Dermis blood vessel endothelial cell (primary cell): ENCODE results near the gene IRF9. TPM values are rescaled to one million over a fixed set of nuclear protein-coding genes. Genes with fewer than 3 reads are reported as not detected.
A peak's percentile ranks its signal among the peaks of the same experiment; 100 is the strongest.

Source experiments
- DNase-seq: peaks from one replicate; pipeline ENCODE4 v3.0.0; 2010
- total RNA-seq: library from RNA; depleted of rRNA; stranded (reverse); fragments of >200 nt; gene quantifications from 2 replicates; pipeline ENCODE4 v1.2.3, GENCODE V29; 2014

IRF9 gene
- total RNA-seq, 1 donor from 2014 or later = 55.5 TPM

- DNase-seq = no peak
Observed at GRCh38 chr14:24132061-24132685, 28.9 kb upstream of the IRF9 start.

DNA sequence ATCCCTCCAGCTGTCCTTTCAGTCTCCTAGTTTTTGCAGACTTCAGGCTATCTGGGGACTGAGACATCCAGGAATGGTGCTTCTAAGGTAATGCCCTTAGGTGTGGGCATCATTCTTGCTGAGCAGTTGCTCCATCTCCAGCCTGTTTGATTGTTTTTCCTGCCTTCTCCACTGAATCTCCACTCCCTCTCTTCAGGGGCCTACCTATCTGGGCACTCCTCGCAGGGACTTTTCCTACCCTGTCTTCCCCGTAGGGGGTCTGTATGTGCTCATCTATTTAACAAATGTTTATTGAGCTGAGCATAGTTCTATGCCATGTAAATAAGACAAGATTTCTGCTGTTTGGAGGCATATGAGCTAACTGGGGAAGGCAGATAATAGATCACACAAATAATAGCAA is 28.1 kb upstream of the IRF9 start:
- no peak for DNase-seq

DNA sequence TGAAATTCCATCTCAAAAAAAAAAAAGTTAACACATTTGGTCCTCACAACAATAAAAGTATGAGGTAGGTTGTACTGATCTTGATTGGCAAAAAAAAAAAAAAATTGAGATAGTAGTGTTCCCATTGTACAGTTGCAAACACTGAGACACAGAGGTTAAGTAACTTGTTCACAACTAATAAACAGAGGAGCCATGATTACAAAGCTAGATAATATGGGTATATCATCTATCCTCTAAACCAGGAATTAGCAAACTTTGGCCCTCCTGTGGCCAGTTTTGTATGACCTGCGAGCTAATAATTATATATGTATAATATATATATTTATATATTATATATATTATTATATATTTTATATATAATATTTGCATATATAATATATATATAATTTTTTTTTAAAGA is 27.3 kb upstream of the IRF9 start:
- DNase-seq = no peak

GRCh38 chr14:24135584-24135833 is 25.6 kb upstream of the IRF9 start:
- DNase-seq = no peak

DNA sequence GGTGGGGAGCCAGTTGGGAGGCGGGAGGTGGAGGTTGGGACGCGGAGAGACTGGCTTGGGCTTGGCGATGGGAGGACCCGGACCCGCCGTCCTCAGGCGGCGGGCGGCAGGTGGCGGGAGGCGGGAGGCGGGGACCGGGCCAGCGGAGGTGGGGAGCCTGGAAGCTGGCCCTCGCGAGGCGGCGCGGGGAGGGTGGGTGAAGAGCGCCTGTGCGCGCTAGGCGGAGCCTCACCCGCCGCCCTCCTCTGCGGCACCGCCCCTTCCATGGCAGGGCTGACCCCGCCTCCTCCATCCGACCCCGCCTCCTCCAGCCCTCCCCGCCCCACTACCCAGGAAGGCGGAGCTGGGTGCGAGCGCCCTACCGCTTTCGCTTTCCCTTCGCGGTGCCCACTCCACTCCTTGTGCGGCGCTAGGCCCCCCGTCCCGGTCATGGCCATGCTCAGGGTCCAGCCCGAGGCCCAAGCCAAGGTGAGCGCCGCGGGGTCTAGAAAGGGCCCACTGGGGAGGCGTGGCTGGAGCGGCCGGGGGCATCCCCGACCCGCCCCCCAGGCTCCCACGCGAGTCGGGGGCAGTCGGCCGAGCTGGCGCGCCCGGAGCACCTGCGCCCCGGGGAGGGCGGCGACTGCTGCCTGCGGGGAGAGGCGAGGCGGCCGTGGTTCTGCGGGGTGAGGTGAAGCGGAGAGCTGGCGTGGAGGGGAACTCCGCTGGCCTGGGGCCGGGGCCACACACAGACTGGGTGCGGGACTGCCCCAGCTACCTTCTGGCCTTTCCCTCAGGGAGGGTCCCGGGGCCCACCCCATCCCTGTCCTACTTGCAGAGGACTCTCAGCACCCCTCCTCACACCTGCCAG is 25.0 kb upstream of the IRF9 start, which contains the start of gene PSME1:
TSS of gene PSME1 (plus strand) at position 361 of the 850 bp plus-strand sequence. CDS start at position 430, 69 bp downstream.
- peak; percentile 92 for DNase-seq

GRCh38 chr14:24136684-24137528 is 24.2 kb upstream of the IRF9 start:
- no peak for DNase-seq

DNA sequence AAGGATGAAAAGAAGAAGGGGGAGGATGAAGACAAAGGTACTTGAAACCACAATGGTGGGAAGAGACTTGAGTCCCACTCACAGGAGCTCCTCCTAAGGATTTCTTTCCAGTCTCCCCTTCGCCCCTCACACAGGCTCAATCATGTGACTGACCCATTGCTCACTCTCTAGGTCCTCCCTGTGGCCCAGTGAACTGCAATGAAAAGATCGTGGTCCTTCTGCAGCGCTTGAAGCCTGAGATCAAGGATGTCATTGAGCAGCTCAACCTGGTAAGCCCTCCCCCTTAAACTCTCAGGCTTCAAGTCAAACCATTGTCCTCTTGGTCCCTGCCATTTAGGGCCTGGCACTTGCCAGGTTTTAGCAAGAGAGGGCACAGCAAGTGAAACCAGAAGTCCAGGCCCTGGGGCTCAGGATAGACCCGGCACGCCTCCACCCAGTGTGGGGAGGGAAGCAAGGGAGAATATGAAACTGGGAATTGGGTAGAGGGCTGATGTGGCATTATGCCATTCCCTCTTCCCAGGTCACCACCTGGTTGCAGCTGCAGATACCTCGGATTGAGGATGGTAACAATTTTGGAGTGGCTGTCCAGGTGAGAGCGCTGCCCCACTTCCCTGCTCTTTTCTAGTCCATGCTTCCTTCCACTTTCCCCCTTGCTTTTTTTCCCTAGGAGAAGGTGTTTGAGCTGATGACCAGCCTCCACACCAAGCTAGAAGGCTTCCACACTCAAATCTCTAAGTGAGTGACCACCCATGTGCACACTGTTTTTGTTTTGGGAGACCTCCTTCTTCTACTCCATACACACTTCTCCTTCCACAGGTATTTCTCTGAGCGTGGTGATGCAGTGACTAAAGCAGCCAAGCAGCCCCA is 23.3 kb upstream of the IRF9 start:
- no peak for DNase-seq

- DNase-seq = no peak
Observed at GRCh38 chr14:24138396-24139271, 22.4 kb upstream of the IRF9 start.

GRCh38 chr14:24139272-24139934 is 21.7 kb upstream of the IRF9 start:
- no peak for DNase-seq

- peak; percentile 100 for DNase-seq
Observed at GRCh38 chr14:24141097-24141880, 19.8 kb upstream of the IRF9 start, which contains the start of gene EMC9. TSS of gene EMC9 (minus strand) at chr14:24141591. CDS start at chr14:24141304, 287 bp downstream.

- DNase-seq = no peak
Observed at GRCh38 chr14:24143511-24143910, 17.6 kb upstream of the IRF9 start.

DNA sequence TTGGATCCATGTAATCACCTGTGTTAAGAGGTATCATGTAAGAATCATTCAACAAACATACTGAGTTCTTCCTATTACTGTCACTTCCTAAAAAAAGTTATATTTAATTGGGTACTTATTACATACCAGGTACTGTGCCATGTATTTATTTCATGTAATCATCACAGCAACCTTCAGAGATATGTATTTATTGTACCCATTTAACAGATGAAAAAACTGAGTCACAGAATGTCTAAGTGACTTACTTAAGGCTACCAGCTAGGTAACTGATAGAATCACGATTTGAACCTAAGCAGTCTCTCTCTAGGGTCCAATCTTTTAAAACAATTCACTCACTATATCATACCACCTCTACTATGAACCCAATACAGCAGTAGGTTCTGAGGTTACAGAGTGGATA is 16.6 kb upstream of the IRF9 start:
- DNase-seq = no peak

DNA sequence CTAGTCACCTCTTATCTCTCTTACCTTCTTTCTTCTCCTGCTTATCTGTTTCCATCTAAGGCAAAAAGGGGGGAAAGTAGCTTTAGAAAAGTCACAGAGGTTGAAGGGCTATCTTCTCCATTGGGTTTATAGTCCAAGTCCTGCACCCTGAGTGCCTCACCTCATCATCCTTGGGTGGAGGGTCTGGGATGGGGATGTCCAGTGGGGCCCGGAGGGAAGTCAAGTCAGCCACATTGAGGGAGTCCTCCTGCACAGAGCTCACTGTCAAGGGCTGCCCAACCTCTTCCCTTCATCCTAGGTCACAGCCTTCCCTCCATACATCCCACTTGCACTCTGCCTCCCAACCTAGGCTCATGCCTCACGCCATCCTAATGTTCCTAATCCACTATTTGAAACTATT is 15.8 kb upstream of the IRF9 start:
- no peak for DNase-seq

DNA sequence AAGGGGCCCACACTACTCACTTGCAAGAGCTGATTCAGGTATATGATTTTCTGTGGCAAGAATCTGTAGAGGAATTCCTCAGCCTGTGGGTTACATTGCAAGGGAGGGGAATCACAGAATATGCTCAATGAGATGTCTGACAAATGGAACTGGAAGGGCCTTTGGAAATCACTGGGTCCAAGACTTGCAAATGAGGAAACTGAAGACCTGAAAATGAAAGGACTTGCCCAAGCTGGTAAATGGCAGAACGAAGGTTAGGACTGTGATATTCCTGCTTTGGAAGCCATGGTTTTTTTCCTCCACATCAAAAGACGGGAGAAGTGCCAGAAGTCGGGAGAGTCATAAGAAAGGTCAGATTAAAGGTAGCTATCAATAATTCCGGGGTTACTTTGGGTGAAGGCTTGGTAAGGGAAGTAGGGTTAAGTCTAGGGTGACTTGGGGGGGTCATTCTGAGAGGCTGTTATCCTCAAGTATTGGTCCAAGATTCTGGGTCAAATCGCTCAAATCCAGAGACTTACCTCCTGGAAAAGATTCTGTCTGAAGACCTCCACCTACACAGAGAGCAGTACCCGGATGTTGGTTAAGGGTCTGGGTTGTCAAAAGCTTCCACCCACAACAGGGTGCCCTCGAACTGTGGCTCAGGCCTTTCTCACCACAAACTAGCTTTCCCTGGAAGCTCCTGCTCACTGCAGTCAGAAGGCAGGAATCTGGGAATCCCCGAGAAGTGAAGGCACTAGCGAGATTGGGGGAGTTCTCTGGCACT is 15.2 kb upstream of the IRF9 start:
- DNase-seq = no peak

DNA sequence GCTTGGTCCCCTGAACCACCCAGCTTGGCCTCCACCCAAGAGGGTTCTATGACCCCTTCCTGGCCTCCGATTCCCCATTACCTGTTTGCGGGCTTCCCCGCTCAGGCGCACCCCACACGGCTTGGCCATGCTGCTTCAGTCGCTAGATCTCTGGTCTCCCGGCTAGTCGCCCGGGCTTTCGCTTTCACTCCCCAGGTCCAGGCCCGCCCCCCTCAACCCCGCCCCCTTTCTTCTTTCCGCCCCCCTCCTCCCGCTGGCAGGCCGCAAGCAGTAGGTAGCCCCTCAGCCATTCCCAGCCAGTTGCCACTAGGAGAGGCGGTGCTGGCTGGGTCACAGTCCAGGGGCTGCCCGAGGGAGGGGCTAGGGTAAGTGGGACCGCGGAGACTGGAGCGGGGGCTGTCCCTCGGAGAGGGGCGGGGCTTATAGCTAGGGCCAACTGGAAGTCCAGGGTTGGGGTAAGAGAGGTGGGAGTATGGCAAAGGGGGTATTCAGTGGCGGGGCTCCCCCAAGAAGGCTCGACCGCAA is 14.6 kb upstream of the IRF9 start, which contains the start of gene PSME2:
TSS of gene PSME2 (minus strand) at position 158 of the 525 bp plus-strand sequence. CDS start at position 129, 29 bp downstream.
- peak; percentile 98 for DNase-seq

DNA sequence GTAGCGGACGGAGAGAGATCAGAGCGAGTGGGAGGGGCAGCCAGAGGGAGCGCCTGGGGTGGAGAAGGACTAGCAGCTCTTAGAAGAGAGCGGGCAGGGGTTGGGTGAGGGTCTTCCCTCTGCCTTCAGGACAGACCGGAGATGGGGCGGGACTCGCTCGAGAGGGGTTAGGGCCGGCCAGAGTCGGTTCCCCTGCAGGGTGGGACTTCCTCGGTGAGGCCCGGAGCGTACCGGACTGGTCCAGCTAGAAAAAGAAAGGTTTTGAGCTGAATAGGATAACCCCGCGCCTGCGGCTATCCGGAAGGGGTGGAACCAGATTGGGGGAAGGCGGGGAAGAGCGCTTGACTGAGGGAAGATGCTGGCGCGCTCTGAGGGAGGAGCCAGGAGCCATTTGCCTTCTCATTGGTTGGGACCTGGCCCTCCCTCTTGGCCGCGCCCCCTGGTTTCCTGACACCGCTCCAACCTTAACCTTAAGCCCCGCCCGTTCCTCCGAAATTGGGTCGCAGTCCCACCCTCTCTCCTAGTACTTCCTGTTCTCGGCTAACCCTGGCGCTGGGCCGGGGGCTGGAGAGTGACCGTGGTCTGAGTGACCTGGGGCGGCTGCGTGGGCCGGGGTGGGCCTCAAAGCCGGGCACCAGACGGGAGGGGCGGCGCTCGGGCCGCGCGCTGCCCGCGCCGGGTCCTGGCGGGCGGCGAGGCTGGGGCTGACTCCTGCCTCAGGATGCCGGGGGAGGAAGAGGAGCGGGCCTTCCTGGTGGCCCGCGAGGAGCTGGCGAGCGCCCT is 13.9 kb upstream of the IRF9 start, which contains the start of gene RNF31:
TSS of gene RNF31 (plus strand) at position 521 of the 783 bp plus-strand sequence. CDS start at position 722, 201 bp downstream.
- DNase-seq = peak; percentile 98

GRCh38 chr14:24147761-24148428 is 13.2 kb upstream of the IRF9 start:
- DNase-seq = no peak
